ENCODE measurements around the gene IDE.
"Not testable (repeated sequence)": the region's sequence is repeated elsewhere in the genome, so short reads cannot be mapped to it uniquely, and the experiment has no call there.

Gene IDE

DNA sequence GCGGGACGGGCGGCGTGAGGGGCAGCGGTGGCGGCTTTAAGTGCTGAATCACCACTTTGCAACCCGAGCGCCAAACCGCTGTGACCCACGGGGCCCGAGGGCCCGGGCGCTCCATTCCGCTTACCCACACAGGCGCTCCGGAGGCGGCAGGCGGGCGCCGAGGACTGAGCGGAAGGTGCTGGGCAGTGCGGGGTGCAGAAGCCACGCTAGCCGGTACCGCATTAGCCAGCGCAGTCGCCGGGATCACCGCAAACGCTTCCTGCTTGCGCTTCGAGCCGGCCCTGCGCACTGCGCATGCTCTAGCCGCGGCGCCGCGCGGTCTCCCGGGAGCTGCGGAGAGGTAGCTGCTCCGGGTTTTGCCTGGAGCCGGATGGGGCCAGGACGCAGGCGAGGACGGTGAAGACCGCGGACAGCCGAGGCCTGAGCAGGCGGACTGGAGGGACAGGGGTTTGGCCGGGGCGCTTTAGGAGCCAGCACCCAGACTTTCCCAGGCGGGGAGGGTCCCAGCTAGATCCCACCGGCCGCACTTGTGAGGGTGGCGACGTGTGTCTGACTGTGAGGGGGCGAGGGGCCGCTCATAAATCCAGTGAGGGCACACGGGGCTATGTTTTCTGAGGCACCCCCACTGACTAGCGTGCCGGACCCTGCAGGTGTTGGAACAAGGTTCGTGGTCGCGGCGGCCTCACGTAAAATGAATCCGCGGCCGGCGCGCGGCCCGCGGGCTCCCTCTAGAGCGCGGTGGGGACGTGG lies at the start of gene IDE:
IDE (minus strand) TSS at position 296 of the 750 bp plus-strand sequence; CDS start at position 222, 74 bp downstream.
- peak; percentile 57 to 63 for DNase-seq (ENCODE audit: low read depth in 2 of 2)

DNA sequence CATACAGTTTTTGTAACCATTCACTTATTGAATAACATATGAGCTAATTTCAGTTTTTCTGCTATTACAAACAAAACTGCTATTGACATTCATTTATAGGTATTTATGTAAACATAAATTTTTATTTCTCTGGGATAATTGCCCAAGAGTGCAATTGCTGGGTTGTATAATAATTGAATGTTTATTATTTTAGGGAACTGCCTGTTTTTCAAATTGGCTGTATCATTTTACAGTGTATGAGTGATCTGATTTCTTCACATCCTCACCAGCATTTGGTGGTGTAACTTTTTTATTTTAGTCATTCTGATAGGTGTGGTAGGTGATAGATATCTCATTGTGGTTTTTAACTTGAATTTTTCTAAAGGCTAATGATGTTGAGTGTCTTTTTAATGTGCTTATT lies 45.5 kb upstream of the IDE start:
- DNase-seq (ENCODE audit: low read depth in 2 of 2): no peak

DNA sequence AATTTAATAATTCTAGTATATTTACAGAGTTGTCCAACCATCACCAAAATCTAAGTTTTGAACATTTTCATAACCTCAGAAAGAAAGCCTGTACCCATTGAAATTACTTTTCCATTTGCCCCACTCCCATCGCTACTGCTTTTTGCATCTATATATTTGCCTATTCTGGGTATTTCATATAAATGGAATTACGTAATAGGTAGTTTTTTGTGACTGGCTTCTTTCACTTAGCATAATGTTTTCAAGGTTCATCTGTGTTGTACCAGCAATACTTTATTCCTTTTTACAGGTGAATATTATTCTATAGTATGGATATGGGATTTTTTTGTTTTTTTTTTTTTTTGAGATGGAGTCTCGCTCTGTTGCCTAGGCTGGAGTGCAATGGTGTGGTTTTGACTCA lies 41.6 kb upstream of the IDE start:
- DNase-seq (ENCODE audit: low read depth in 2 of 2): no peak

DNA sequence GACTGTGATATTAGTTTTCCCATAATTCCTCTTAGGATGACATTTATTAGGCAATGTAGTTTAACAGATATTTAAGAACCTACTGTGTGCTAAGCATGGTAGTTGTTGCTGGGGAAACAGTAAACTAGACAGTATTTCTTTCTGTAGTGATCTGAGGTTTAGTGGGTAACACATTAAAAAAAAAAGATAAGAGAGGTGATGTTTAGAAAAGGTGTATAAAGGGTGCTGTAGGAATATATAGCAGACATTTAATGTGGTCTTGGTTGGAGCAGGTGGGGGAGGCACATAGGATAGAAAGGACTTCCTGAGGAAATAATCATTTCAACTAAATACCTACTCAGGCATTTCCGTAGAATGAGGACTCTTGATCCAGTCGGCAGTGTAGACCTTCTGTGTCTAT lies 30.9 kb upstream of the IDE start:
- DNase-seq (ENCODE audit: low read depth in 2 of 2): no peak

DNA sequence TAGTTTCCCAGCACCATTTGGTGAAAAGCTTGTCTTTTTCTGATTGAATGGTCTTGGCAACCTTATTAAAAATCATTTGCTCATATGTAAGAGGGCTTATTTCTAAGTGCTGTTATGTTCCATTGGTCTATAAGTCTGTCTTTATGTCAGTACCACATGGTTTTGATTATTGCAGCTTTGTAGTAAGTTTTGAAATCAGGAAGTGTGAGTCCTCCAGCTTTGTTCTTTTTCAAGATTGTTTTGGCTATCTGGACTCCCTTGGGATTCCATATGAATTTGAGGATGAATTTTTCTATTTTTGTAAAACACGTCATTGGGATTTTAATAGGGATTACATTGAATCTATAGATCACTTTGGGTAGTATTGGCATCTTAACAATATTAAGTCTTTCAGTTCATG lies 24.4 kb upstream of the IDE start:
- DNase-seq (ENCODE audit: low read depth in 2 of 2): no peak

DNA sequence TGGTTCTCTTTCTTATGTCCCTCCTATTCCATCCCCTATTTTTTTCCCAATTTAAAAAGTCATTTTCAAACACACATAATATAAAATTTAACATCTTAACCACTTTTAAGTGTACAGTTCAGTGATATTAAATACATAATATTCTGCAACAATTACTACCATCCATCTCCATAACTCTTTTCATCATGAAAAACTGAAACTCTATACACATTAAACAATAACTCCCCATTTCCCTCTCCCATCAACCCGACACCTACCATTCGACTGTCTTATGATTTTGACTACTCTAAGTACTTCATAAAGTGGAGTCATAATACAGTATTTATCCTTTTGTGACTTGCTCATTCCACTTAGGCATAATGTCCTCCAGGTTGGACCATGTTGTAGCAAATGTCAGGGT lies 21.6 kb upstream of the IDE start:
- DNase-seq (ENCODE audit: low read depth in 2 of 2): no peak

DNA sequence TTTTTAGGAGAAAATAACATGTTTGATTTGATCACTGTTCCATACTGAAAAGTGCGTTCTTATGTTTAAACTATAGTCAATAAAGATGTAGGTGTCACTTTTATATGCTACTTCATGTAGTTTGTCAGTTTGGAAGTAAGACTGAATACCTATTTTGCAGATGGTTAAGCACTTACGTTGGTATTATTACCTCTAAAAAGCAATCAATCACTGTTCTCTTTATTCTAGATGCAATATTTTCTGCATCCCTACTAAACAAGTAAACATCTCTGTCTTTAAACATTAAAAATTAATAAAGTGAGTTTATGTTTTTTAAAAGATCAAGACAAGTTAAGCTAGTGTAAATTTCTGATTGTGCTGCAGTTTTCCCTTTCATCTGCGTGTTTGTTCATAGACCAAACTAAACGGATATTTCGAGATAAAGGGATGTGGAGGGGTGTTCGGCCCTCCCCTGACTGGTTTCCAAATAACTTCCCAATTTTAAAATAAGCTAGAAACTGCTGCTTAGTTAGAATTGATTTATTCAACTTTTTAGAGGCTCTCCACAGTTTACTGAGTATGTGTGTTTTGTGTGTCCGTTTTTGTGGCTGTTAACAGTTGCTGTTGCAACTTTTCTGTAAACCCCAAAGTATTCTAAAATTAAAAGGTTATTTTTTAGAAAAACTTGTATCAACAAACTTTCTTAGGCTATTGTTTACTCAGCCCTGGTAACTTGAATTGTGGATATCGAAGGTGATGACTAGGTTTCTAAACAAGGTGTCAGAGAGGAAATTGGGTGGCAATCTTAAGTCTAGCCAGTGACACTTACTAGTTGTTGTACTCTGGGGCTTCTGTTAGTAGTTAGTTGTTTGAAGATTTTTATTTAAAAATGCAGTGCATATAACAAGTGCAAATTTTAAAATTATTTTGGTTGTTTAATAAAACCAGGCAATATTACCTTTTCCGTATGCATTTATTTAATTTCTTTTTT lies 20.0 kb upstream of the IDE start:
- DNase-seq (ENCODE audit: low read depth in 2 of 2): no peak

DNA sequence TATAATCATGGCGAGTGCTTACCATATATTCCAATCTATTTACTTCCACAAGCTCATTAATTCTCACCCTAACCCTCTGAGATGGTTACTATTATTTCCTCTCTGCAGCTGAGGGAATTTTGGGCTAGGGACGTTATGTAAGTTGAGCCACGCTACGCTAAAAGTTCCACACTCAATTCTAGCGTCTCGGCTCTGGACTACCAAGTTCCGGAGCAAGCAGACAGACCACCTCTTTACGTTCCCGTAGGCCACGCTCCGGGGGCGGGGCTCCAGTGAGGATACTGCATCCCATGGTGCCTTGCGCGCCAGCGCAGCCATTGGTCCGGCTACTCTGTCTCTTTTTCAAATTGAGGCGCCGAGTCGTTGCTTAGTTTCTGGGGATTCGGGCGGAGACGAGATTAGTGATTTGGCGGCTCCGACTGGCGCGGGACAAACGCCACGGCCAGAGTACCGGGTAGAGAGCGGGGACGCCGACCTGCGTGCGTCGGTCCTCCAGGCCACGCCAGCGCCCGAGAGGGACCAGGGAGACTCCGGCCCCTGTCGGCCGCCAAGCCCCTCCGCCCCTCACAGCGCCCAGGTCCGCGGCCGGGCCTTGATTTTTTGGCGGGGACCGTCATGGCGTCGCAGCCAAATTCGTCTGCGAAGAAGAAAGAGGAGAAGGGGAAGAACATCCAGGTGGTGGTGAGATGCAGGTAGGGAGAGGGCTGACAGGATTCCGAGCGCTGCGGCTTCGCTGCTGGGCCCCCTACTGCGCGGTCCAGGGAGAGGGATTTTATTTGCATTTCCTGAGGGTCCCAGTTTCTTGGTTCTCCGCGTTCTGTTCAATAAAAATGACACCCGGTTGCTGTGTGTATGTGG lies 19.1 kb upstream of the IDE start, which contains the start of gene KIF11:
KIF11 (plus strand) TSS at position 370 of the 858 bp plus-strand sequence; CDS start at position 616, 246 bp downstream.
- peak; percentile 90 to 93 for DNase-seq (ENCODE audit: low read depth in 2 of 2)

DNA sequence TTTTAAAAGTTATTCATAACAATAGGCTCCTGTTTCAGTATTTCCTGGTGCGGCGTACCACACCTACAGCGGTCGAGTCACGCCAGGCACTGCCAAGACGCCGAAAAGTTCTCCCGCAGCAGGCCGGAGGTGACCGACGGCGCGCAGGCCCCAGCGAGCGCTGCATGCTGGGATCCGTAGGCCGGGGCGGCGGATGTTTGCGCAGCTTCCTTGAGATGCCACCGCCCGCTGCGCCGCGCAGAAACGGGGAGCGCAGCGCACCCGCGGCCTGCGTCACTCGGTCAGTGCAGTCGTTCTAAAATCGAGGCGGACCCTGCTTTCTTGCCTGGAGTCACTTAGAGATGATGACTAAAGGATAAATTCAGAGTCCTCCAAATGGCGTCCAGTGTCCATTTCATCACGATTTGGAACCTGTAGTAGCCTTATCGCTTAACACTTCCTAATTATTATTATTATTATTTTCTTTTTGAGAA lies 17.7 kb upstream of the IDE start:
- DNase-seq (ENCODE audit: low read depth in 2 of 2): peak; percentile 72 to 76

DNA sequence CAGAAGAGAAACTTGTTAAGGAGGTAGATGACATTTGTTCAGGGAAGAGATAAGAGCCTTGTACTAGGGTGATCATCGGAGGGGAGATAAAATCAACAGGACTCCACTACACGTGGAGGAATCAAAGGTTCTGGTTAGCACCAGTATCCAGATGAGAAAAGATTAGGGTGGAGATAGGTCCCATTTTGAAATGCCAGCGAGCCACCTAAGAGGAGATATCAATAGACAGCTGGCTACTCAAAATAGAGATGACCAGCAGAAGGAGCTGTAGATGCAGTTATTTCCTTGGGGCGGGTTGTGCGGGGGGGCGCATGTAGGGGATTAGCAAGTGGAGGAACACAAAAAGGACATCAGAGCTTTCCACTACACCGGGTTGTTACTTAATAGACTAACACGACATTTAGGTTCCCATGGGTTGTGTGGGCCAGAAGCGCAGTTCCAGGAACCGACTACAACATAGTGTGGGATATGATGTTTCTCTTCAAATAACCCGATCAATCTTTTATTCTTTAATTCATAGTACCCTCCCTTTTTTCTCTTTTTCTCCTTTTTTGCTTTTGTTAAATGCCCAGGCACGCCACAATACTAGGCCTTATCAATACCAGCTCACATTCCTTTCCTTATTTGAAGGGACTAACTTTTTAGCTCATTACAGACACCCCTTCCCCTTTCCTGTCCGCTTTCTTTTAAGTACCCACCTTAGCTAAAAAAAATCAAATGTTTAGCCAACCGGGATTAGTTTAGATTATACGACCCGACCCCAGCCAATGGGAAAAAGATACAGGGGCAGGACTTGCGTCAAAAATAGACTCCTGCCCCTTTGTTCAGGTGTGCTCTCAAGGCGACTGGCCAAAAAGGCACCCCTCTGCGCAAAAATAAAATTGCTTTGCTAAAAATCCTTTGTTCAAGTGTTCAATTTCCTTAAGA lies 17.0 kb upstream of the IDE start:
- no peak for DNase-seq (ENCODE audit: low read depth in 2 of 2)

DNA sequence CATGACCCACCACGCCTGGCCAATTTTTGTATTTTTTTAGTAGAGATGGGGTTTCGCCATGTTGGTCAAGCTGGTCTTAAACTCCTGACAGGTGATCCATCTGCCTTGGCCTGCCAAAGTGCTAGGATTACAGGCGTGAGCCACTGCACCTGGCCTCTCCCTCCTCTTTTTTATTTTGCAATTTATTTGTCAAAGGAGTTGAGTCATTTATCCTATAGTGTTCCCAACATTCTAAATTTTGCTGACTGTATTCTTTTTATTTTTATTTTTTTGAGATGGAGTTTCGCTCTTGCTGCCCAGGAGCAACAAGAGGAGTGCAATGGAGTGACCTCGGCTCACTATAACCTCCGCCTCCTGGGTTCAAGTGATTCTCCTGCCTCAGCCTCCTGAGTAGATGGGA lies 8.5 kb upstream of the IDE start:
- not testable (repeated sequence) for DNase-seq (ENCODE audit: low read depth in 2 of 2)

DNA sequence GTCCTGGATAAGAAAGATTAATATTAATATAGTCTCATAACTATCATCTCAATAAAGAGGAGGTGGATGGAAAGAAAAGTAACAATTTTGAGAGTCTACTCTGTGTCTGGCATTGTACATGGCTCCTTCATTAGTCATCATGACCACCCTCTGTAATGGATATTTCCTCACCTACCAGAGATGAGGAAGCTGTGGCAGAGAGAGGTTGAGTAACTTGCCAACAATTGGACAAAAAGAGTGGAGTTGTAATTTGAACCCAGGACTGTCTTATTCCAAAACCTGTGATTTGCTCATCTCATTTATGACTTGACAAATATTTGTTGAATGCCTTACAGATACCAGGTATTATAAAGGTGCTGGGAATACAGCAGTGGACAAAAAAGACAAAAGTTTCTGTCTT lies 2.1 kb upstream of the IDE start:
- DNase-seq (ENCODE audit: low read depth in 2 of 2): no peak

DNA sequence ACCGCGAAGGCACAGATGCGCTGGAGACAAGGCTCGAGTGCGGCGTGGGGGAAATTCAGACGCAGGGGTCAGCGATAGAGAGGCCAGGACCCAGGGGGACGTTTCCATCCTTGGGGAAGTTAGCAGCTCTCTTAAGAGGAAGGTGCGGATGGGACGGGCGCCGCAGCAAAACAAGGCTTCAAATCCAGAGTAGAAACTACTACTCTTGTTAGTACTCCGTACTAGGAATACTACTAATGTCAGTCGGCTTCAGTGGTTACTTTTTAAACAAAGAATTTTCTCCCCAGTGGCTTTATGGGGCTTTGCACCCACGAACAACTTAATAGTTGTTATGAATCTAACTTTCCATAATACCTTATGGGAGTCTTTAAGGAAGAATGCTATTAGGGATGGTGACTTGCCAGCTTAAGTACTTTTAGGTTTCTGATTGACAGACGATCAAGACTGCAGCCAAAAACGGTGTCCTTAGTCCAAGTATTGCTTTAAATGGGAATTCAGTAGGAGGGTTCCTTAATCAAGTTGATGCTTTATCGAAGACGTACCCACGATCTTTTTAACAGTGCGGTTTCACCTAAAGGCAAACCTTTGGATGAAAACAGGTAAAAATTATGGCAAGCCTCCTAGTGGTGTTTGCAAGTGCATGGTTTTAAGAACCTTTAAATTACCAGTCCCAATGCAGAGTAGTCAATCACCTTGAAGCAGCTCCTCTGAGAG lies 812 bp upstream of the IDE start:
- DNase-seq (ENCODE audit: low read depth in 2 of 2): no peak

DNA sequence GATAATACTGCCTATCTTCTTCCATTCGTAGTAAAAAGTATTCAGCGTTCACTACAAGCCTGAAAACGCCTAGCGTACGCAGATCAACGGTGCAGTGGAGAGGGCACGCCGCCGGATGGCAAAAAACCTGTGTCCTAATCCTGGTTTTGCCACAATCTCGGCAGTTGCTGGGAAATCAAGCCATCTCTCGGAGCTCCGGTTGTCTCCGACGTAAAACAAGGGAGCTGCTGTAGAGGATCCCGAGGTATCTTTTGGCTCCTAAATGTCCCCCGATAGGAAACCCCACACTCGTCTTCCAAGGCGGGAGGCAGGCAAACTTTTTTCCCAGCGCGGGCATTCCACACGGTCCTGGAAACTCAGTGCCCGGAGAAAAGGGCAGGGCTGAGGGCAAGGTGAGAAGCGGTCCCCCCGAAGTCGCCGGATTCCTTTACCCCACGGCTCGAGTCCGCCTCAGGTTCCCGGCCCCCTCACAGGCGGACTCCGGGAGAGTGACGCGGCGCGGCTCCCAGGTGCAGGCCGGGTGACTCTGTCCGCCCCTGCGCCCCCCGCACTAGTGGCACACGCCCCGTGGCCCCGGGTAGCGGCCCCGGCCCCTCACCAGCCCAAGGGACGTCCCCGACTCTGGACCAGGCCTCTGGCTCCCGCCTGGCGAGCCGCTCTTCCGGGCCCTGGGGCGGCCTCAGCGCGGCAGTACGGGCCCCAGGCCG lies 649 bp downstream of the IDE start:
- DNase-seq (ENCODE audit: low read depth in 2 of 2): no peak

DNA sequence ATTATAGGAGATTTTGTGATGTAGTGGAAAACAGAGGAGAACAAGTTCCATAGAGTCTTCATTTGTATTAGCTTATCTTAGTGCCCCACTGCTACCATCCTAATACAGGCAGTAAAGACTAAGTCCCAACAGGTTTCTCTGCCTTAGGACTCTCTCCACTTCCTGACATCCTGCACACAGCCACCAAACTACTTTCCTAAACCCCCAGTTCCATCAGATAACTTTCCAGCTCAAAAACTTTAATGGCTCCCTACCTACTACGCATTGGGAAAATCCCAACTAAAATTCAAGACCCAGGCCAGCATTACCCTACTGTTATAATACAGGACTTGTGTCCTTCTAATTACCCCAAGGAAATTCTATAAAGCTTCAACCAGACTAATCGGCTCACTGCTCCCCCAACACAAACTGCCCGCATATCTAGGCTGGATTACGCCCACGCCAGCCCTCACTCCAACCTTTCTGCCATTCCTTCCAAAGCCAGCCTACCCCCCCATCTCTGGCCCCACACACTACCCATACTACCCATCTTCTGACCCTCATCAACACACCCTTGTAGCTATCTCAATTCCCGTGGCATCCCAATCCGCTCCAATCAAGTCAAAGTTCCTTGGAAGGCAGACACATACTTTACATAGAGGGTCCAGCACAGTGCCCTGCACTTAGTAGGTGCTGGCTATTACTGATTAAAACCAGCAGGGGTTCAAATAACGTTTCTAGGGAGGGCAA lies 1.4 kb downstream of the IDE start:
- no peak for DNase-seq (ENCODE audit: low read depth in 2 of 2)

DNA sequence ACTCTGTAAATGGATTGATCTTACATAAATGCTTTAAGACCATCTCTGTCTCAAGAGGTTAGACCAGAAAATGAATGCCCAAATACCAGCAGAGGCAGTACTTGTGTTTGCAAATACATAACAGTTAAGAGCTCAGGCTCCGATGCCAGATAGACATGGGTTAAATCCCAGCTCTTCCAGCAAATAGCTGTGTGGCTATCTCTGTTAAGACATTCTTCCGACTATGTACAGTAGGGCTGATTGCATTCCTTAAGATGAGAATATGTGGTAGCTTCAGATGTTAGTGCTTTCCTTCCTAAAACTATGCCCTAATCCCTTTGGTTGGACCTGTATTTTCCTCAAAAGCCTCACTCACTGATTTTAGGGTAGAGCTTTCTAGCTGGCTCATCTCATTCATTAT lies 2.2 kb downstream of the IDE start:
- no peak for DNase-seq (ENCODE audit: low read depth in 2 of 2)

DNA sequence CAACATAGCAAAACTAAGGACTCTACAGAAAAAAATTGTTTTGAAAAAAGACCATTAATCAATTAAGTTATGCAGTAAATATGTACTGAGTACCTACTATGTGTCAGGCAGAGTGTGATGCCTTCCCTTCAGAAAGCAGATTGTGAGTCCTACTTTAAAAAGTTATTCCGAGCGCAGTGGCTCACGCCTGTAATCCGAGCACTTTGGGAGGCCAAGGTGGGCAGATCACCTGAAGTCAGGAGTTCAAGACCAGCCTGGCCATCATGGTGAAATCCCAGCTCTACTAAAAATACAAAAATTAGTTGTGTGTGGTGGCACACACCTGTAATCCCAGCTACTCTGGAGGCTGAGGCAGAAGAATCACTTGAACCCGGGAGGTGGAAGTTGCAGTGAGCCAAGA lies 4.2 kb downstream of the IDE start:
- DNase-seq (ENCODE audit: low read depth in 2 of 2): not testable (repeated sequence)

DNA sequence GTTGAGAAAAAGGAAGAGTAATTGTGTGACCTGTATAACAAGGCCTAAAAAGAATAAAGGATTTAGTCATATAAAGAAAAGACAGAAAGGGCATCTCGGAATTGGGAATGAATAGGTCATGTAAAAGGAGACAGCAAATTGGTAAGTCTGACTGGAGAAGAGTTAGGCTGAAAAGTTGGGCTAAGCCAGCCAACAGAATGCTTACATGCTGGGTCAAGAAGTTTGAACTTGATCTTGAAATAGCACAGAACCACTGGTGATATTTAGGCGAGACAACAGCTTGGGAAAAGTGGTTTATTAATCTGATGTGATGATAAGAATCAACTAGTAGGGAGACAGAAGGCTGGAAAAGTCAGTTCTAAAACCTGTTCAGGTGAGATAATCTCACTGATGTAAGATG lies 4.8 kb downstream of the IDE start:
- DNase-seq (ENCODE audit: low read depth in 2 of 2): no peak

All from activated CD8-positive, alpha-beta memory T cell treated with anti-CD3 and anti-CD28 coated beads for 4 hours (primary cell).